Measurements from ENCODE around the gene RNF26. TPM values are rescaled to one million over a fixed set of nuclear protein-coding genes. Genes with fewer than 3 reads are reported as not detected.

Gene RNF26
- total and polyA plus RNA-seq, 10 of the 15 experiments (the other 5 are each of a cell fraction or from before 2014, with no cell fraction given), result 2.8 to 54.5 (median 17.7) TPM

DNA sequence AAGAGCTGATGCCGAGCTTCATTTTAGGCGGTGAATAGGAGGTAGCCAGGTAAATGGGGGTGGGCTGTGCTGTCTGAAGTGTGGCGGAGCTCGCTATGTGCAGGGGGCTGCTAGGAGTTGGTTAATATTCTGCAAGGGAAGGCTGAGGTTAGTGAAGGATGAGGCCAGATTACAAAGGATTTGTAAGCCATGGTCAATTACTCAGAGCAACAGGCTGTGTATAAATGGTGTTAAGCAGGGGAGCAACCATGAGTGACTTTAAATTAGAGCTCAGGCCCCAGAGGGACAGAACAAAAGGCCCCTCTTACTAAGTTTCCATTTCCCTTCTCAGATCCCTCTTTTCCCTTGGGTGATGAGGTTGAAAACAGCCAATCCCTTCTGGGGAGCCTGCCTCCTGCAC lies 10.1 kb upstream of the RNF26 start:
- peak overlapping the region; percentile 1; the same call in 1 of the 2 replicates for H2AFZ ChIP-seq (ENCODE audit: control insufficient read depth, low read depth, low read length)
- H3K27me3 ChIP-seq (replicated peaks in 1 of 2; ENCODE audit: control insufficient read depth in 2 of 2, insufficient read depth in 2 of 2, low read length in 1 of 2), result no peaks in the 10 kb centered on the region
- no TSS peak for BruUV-seq (replicated peaks)
- no peak overlapping the region for H3K27ac ChIP-seq (ENCODE audit: control insufficient read depth, insufficient read depth)
- H3K36me3 ChIP-seq (ENCODE audit: control insufficient read depth in 2 of 2, insufficient read depth in 2 of 2, low read length in 1 of 2), result no peaks in the 10 kb centered on the region
- no peaks in the 10 kb centered on the region for H3K9me3 ChIP-seq (replicated peaks; ENCODE audit: control insufficient read depth, insufficient read depth, low read length)
- CTCF ChIA-PET, result interaction anchor here (0.6 to 5.6 kb wide), 46 partner anchors 9 to 555 kb away, joined by 3 to 88 read pairs (median 6); partner anchors contain the start of genes C1QTNF5, CBL, DPAGT1 and NLRX1
- in situ Hi-C loops (cut with MboI), result no loop called here
- intact Hi-C loops (cut with micrococcal nuclease; ENCODE audit: unreplicated experiment), result loop anchor here (5.0 kb wide), 4 partner anchors 117 to 397 kb away; partner anchors contain the start of genes ABCG4, BCL9L, CBL and NLRX1
- no peaks in the 10 kb centered on the region for H4K20me1 ChIP-seq (ENCODE audit: control insufficient read depth, insufficient read depth)
- no peak for TF ChIP-seq FOXK2 (IDR thresholded peaks at IDR 0.05)
- TF ChIP-seq, protein P1, sequence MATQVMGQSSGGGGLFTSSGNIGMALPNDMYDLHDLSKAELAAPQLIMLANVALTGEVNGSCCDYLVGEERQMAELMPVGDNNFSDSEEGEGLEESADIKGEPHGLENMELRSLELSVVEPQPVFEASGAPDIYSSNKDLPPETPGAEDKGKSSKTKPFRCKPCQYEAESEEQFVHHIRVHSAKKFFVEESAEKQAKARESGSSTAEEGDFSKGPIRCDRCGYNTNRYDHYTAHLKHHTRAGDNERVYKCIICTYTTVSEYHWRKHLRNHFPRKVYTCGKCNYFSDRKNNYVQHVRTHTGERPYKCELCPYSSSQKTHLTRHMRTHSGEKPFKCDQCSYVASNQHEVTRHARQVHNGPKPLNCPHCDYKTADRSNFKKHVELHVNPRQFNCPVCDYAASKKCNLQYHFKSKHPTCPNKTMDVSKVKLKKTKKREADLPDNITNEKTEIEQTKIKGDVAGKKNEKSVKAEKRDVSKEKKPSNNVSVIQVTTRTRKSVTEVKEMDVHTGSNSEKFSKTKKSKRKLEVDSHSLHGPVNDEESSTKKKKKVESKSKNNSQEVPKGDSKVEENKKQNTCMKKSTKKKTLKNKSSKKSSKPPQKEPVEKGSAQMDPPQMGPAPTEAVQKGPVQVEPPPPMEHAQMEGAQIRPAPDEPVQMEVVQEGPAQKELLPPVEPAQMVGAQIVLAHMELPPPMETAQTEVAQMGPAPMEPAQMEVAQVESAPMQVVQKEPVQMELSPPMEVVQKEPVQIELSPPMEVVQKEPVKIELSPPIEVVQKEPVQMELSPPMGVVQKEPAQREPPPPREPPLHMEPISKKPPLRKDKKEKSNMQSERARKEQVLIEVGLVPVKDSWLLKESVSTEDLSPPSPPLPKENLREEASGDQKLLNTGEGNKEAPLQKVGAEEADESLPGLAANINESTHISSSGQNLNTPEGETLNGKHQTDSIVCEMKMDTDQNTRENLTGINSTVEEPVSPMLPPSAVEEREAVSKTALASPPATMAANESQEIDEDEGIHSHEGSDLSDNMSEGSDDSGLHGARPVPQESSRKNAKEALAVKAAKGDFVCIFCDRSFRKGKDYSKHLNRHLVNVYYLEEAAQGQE (IDR thresholded peaks at IDR 0.05; ENCODE audit: low read depth, low read length), result no peak
- TF ChIP-seq PAX8 (IDR thresholded peaks at IDR 0.05), result no peak
- no peak for TF ChIP-seq NRF1 (conservative IDR thresholded peaks at IDR 0.05; ENCODE audit: low read depth, low read length)
- TF ChIP-seq NFIC (IDR thresholded peaks at IDR 0.05; ENCODE audit: low read depth, low read length), result no peak
- TF ChIP-seq, protein P2, sequence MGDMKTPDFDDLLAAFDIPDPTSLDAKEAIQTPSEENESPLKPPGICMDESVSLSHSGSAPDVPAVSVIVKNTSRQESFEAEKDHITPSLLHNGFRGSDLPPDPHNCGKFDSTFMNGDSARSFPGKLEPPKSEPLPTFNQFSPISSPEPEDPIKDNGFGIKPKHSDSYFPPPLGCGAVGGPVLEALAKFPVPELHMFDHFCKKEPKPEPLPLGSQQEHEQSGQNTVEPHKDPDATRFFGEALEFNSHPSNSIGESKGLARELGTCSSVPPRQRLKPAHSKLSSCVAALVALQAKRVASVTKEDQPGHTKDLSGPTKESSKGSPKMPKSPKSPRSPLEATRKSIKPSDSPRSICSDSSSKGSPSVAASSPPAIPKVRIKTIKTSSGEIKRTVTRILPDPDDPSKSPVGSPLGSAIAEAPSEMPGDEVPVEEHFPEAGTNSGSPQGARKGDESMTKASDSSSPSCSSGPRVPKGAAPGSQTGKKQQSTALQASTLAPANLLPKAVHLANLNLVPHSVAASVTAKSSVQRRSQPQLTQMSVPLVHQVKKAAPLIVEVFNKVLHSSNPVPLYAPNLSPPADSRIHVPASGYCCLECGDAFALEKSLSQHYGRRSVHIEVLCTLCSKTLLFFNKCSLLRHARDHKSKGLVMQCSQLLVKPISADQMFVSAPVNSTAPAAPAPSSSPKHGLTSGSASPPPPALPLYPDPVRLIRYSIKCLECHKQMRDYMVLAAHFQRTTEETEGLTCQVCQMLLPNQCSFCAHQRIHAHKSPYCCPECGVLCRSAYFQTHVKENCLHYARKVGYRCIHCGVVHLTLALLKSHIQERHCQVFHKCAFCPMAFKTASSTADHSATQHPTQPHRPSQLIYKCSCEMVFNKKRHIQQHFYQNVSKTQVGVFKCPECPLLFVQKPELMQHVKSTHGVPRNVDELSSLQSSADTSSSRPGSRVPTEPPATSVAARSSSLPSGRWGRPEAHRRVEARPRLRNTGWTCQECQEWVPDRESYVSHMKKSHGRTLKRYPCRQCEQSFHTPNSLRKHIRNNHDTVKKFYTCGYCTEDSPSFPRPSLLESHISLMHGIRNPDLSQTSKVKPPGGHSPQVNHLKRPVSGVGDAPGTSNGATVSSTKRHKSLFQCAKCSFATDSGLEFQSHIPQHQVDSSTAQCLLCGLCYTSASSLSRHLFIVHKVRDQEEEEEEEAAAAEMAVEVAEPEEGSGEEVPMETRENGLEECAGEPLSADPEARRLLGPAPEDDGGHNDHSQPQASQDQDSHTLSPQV (IDR thresholded peaks at IDR 0.05), result no peak
- no peak for TF ChIP-seq POLR2AphosphoS2 (IDR thresholded peaks at IDR 0.05; ENCODE audit: low read depth, low read length)
- no peak for TF ChIP-seq TBL1XR1 (IDR thresholded peaks at IDR 0.05; ENCODE audit: low read depth, low read length)
- TF ChIP-seq RBBP5 (conservative IDR thresholded peaks at IDR 0.05), result no peak
- TF ChIP-seq ZNF207 (IDR thresholded peaks at IDR 0.05; ENCODE audit: borderline replicate concordance), result no peak
- RAD21 ChIA-PET (ENCODE audit: unreplicated experiment), result interaction anchor here (0.8 to 4.5 kb wide), 13 partner anchors 9 to 257 kb away, joined by 3 to 26 read pairs (median 4); partner anchors contain the start of genes C2CD2L, CBL, HMBS and VPS11
- no peak overlapping the region for H3K4me2 ChIP-seq (ENCODE audit: control insufficient read depth, insufficient read depth)
- POLR2A ChIA-PET, result interaction anchor here (0.6 to 1.6 kb wide), 4 partner anchors 7 to 127 kb away, joined by 3 to 5 read pairs (median 4); partner anchors contain the start of gene RNF26
- no peak overlapping the region for H3K4me3 ChIP-seq
- no peak for FAIRE-seq
- peaks cover 23% of the 10 kb centered on the region for H3K4me1 ChIP-seq (ENCODE audit: control insufficient read depth, insufficient read depth, low read length)
- WGBS (ENCODE audit: insufficient coverage, insufficient replicate concordance, low lambda C conversion rate, missing lambda C conversion rate), result 49% methylated on average over 4 of the region's 4 CpGs
- SMC1A ChIA-PET (ENCODE audit: uncharacterized antibody, unreplicated experiment), result interaction anchor here (0.7 to 3.0 kb wide), 17 partner anchors 8 to 388 kb away, joined by 3 to 23 read pairs (median 3); partner anchors contain the start of genes CBL, HINFP and RNF26
- no peaks in the 10 kb centered on the region for H3K79me2 ChIP-seq (ENCODE audit: control insufficient read depth, insufficient read depth, low read length)
- no peak overlapping the region for H3K9ac ChIP-seq (ENCODE audit: control insufficient read depth, insufficient read depth, low read length)
- no peak for DNase-seq (ENCODE audit: low read depth, low spot score)
- no peak for ATAC-seq
